ENCODE results near the gene SPTSSB. TPM values are rescaled to one million over a fixed set of nuclear protein-coding genes. Genes with fewer than 3 reads are reported as not detected.

Gene SPTSSB
- total RNA-seq, 1 donor from 2014 or later: 2.2 TPM

Other genes starting within 250 kb of the SPTSSB start
- 64.3 TPM for gene NMD3, start 150.2 kb downstream of the SPTSSB start, total RNA-seq (ENCODE audit: insufficient read depth, low replicate concordance)
- gene OTOL1, start 125.3 kb upstream of the SPTSSB start, total RNA-seq (ENCODE audit: insufficient read depth, low replicate concordance): not detected